Activated CD8-positive, alpha-beta T cell treated with anti-CD3 and anti-CD28 coated beads, Interleukin-2, amount 10 ng/mL, durations not matched to agents 7 days and 5 days (primary cell): Measurements from ENCODE around the gene SH3RF3. TPM values are rescaled to one million over a fixed set of nuclear protein-coding genes. Genes with fewer than 3 reads are reported as not detected.
"Not testable (repeated sequence)": the region's sequence is repeated elsewhere in the genome, so short reads cannot be mapped to it uniquely, and the experiment has no call there.

Experiments
- ATAC-seq: fragments of 150-1000 bp; cut with Tn5 transposase; one replicate; pipeline ENCODE4 v1.10.0; 2021; ENCODE audit warnings: moderate library complexity
- CTCF ChIA-PET: fragments of 350-600 bp; sonication (Branson Sonifier 250); formaldehyde crosslinking; loops from one replicate; lab custom pipeline; 2021; ENCODE audit warnings: antibody characterized with exemption; lab: Charles Lee
- POLR2A ChIA-PET: fragments of 350-600 bp; sonication (Branson Sonifier 250); formaldehyde crosslinking; loops from one replicate; lab custom pipeline; 2021; ENCODE audit warnings: antibody characterized with exemption; lab: Charles Lee
- DNase-seq: peaks from one replicate; pipeline ENCODE4 v3.0.0-alpha.2; 2020
- H3K27ac Mint-ChIP-seq: one replicate; pipeline ENCODE4 v1.8.0; 2021; ENCODE audit warnings: mild to moderate bottlenecking, mixed read lengths
- H3K27me3 Mint-ChIP-seq: one replicate; pipeline ENCODE4 v1.8.0; 2021; ENCODE audit warnings: low read depth, mixed read lengths
- H3K36me3 Mint-ChIP-seq: one replicate; pipeline ENCODE4 v1.8.0; 2021; ENCODE audit warnings: low read depth, mixed read lengths
- H3K4me1 Mint-ChIP-seq: one replicate; pipeline ENCODE4 v1.8.0; 2021; ENCODE audit warnings: low read depth, mixed read lengths
- H3K4me3 Mint-ChIP-seq: one replicate; pipeline ENCODE4 v1.8.0; 2021; ENCODE audit warnings: mild to moderate bottlenecking, mixed read lengths
- H3K9me3 Mint-ChIP-seq: one replicate; pipeline ENCODE4 v1.8.0; 2022; ENCODE audit warnings: mixed read lengths; ENCODE audit not compliant: insufficient read depth
- total RNA-seq, 2 experiments: library from RNA; stranded (reverse); gene quantifications; one replicate each; pipeline ENCODE4 v1.2.3, GENCODE V29; 2021

SH3RF3 gene
- total RNA-seq, 2 experiments from 2014 or later: 0.10 TPM; not detected in 1

DNA sequence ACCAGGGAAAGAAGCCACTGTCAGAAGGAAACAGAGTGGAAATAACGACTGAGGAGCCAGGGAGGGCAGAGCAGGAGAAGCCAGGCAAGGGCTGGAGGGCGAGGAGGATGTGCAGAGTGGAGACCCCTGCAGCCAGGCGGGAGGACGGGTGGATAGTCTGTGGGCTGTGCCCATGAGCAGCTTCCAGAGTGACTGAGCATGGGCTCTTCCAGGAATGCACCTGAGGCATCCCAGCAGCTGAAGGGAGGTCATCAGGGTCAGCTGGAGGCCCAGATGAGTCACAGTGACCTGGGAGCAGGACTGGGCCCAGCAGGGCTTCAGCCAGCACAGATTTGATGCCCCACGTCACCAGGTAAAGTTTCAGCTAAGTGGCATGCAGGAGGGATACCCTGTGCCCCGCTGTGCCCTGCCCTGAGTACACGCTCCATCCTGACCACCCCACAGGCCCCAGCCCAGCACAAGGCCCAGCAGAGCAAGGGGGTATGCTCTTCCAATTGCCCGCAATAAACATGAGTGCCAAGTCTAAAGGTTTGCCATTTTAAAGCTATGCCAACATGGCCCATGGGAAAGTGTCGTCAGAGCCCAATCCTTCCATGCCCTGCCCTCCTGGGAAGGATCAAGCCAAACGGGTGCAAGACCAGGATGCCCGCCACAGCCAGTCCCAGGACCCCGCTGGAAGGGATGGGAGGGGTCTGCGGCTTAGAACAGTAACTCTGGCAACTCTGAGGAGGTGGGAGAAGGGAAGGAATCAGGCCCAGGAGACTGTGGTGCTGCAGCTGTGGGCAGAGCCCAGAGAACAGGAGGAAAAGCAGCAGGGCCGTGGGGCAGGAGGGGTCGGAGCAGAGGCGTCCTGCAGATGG is 399.1 kb downstream of the SH3RF3 start:
- POLR2A ChIA-PET: interaction anchor here (0.6 kb wide), 1 partner anchor 167 kb away, joined by 3 read pairs; no protein-coding TSS in a partner anchor

DNA sequence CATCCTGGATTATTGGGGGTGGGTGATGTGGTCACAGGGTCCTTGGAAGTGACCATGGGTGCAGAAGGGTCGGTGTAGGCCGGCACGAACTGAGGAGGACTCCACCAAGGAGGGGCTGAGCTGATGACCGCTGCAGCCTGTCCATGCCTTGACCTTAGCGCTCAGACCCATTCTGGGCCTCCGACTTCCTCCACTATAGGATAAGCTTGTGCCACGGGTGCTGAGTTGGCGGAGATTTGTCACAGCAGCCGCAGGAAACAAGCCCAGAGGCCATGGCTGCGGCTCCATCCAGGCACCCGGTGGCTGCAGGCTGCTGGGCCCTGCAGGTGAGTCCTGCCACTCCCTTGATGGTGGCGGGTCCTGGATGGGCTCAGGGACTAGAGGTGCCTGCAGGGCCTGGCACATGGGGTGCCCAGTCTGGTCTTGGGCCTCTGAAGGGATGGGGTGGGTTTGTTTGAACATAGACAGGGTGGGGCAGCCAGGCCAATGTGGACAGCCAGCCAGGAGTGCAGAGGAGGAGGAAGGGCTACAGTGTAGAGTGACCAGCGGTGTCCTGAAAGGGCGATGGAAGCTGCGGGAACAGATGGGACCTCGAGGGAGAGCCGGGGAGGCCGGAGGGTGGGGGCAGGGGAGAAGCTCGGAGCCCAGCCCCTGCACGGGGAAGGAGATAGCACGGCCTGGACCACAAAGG is 400.0 kb downstream of the SH3RF3 start:
- no peaks in the 10 kb centered on the region for H3K36me3 Mint-ChIP-seq
- H3K4me1 Mint-ChIP-seq: no peaks in the 10 kb centered on the region
- no peak for DNase-seq
- H3K4me3 Mint-ChIP-seq: no peak overlapping the region
- ATAC-seq: no peak
- ChIA-PET POLR2A (no interaction called here), CTCF (no interaction called here)
- H3K9me3 Mint-ChIP-seq: no peaks in the 10 kb centered on the region
- H3K27ac Mint-ChIP-seq: no peak overlapping the region
- peaks cover 6% of the 10 kb centered on the region for H3K27me3 Mint-ChIP-seq

More for the DNA sequence above, 399.1 kb downstream of the SH3RF3 start:
- Mint-ChIP-seq H3K36me3 (no peaks in the 10 kb centered on the region), H3K27me3 (peaks cover 6% of the 10 kb centered on the region), H3K4me3 (no peak overlapping the region), H3K27ac (no peak overlapping the region), H3K9me3 (no peaks in the 10 kb centered on the region), H3K4me1 (no peaks in the 10 kb centered on the region)
- DNase-seq: no peak
- CTCF ChIA-PET: no interaction called here
- ATAC-seq: no peak

DNA sequence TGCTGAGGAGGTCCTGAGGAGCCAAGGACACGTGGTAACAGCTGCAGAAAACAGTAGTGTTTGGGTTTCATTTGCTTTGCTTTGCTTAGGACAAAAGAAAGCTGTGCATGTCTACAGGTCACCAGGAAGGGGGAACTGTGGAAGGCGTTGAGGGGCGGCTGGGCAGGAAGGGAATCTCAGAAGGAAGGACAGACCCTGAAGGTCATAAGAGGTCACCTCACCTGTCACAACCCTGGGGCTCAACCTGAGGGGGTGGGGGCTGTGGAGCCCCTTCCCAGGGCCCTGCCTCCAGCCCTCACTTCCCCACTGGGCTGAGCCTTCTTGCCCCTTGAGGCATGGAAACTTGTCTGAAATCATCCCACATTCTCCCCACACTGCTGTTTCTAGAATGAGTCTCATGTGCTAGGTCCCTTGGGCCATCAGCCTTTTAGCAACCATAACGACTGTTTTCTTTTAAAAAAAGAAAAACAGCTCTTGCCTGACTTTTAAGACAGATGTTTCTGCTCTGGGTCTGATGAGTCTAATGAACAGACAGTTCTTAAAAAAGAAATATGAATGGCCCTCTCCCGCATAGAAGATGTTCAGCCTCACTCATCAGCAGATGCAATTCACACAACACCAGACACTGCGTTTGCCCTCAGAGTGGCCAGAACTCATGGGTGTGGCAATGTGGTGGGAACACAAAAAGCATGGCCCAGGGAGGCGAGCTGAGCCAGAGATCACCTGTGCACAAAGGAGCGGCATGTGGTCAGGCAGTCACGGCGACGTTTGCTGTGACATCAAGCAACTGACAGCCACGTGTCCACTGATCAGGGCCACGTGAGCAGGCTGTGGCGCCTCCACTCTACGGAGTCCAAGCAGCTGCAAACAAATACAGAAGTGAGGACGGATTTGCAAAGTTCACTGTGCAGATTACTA is 400.8 kb downstream of the SH3RF3 start:
- no peak for ATAC-seq
- H3K27ac Mint-ChIP-seq: no peak overlapping the region
- H3K4me3 Mint-ChIP-seq: no peak overlapping the region
- no peaks in the 10 kb centered on the region for H3K9me3 Mint-ChIP-seq
- ChIA-PET POLR2A (no interaction called here), CTCF (interaction anchor here (1.5 kb wide), 1 partner anchor 16 kb away, joined by 5 read pairs; no protein-coding TSS in a partner anchor)
- H3K4me1 Mint-ChIP-seq: no peaks in the 10 kb centered on the region
- peaks cover 6% of the 10 kb centered on the region for H3K27me3 Mint-ChIP-seq
- DNase-seq: no peak
- no peaks in the 10 kb centered on the region for H3K36me3 Mint-ChIP-seq

DNA sequence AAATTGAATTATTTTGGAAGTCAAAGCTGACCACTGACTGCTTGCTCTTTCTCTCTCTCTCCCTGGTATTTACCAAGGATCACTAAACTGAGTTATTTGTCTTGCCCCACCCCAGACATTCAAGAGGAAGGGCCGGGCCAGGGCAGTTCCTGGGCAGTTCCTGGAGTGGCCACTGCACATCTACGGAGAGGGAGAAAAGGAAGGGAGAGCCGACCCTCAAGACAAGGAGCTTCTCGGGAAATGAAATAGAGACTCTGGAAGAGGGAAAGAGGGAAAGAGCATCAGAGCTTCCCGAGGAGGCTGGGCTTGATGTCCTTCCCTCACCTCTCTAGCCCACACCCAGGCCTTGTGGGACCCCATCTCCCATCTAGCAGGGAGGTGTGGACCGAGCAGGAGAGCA is 401.7 kb downstream of the SH3RF3 start:
- H3K27ac Mint-ChIP-seq: no peak overlapping the region
- DNase-seq (no peak), ATAC-seq (no peak)
- ChIA-PET CTCF (interaction anchor here (1.5 to 2.2 kb wide), 2 partner anchors 15 to 21 kb away, joined by 5 read pairs; no protein-coding TSS in a partner anchor), POLR2A (no interaction called here)
- no peaks in the 10 kb centered on the region for H3K9me3 Mint-ChIP-seq
- peaks cover 10% of the 10 kb centered on the region for H3K27me3 Mint-ChIP-seq
- no peaks in the 10 kb centered on the region for H3K36me3 Mint-ChIP-seq
- no peaks in the 10 kb centered on the region for H3K4me1 Mint-ChIP-seq
- no peak overlapping the region for H3K4me3 Mint-ChIP-seq

DNA sequence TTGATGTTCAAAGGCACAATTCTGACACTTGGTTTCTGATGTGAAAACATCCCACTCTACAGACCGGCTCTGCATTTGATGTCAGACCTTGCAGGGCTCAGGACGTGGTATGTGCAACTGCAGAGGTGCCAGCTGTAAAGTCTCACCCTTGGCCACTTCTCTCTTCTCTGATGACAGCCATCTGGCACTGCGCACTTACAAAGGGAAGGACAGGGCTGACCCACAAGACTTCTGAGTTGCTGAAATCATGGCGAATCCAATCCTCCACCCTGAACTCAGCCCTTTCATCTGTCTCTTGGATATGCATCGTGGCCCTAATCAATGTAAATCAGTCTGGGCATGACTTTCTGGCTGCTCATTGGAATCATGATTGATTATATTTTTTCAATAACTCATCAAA is 402.2 kb downstream of the SH3RF3 start:
- ChIA-PET POLR2A (no interaction called here), CTCF (interaction anchor here (2.2 kb wide), 1 partner anchor 21 kb away, joined by 5 read pairs; no protein-coding TSS in a partner anchor)
- H3K27me3 Mint-ChIP-seq: peaks cover 10% of the 10 kb centered on the region
- H3K4me1 Mint-ChIP-seq: no peaks in the 10 kb centered on the region
- no peaks in the 10 kb centered on the region for H3K9me3 Mint-ChIP-seq
- no peak overlapping the region for H3K27ac Mint-ChIP-seq
- DNase-seq (no peak), ATAC-seq (no peak)
- no peaks in the 10 kb centered on the region for H3K36me3 Mint-ChIP-seq
- no peak overlapping the region for H3K4me3 Mint-ChIP-seq

DNA sequence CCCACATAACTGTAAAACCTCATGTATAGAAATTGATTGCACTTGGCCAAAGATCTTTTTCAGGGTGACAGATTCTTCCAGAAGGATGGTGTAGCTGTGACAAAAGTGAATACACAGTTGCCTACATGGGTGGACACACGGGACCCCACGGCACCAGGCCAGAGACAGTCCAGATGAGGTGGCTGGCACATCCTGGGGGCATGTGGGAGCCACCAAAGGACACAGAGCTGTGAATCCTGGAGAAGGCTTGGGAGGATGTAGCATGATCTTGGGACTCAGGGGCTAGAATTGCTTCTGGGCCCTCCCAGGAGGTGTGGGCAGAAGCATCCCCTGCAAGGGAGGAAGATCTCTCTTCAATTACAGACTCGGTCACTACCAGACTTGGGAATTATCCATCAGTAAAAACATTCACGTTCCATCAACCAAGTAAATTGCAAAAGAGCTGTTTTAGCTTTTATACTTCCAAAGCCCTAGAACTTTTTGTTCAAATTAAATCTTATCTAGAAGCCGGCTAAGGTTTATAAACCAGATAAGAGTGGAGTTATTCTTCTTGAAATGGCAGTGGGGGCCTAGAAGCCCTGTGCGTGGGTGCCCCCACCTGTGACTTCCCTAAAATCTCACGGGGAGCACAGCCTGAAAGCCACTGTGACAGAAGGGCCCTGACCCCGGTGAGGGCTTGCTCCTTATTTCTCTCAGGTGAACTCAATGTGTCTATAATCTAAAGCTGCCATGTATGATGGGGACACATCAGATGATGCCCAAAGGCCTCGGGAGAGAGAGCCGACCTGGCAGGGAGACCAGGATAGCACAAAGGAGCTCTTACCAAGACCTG is 403.1 kb downstream of the SH3RF3 start:
- H3K27me3 Mint-ChIP-seq: peaks cover 17% of the 10 kb centered on the region
- CTCF ChIA-PET: interaction anchor here (2.2 to 5.4 kb wide), 2 partner anchors 14 to 22 kb away, joined by 5 to 23 read pairs; no protein-coding TSS in a partner anchor
- H3K27ac Mint-ChIP-seq: no peak overlapping the region
- H3K36me3 Mint-ChIP-seq: no peaks in the 10 kb centered on the region
- H3K4me1 Mint-ChIP-seq: no peaks in the 10 kb centered on the region
- no peaks in the 10 kb centered on the region for H3K9me3 Mint-ChIP-seq
- DNase-seq (no peak), ATAC-seq (no peak)
- H3K4me3 Mint-ChIP-seq: no peak overlapping the region
- POLR2A ChIA-PET: no interaction called here

DNA sequence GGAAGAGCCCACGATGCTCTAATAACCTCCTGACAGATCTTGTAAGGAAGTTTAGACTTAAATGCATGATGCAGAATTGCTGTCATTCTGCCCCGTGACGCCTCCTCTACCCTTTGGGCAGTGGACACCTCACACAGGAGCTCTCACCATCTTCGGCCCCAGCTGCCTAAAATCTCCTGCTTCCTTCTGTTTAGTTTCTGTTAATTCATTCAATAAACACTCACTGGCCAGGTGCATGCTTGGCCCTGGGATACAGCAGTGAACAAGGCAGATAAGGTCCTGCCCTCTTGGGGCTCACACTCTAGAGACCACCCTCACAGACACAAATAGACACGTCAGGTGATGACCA is 403.7 kb downstream of the SH3RF3 start:
- H3K27ac Mint-ChIP-seq: no peak overlapping the region
- DNase-seq: no peak
- CTCF ChIA-PET: interaction anchor here (2.2 to 5.4 kb wide), 2 partner anchors 13 to 23 kb away, joined by 5 to 23 read pairs; no protein-coding TSS in a partner anchor
- H3K4me3 Mint-ChIP-seq: no peak overlapping the region
- H3K36me3 Mint-ChIP-seq: no peaks in the 10 kb centered on the region
- no peak for ATAC-seq
- POLR2A ChIA-PET: no interaction called here
- H3K9me3 Mint-ChIP-seq: no peaks in the 10 kb centered on the region
- H3K27me3 Mint-ChIP-seq: peaks cover 17% of the 10 kb centered on the region
- H3K4me1 Mint-ChIP-seq: no peaks in the 10 kb centered on the region

DNA sequence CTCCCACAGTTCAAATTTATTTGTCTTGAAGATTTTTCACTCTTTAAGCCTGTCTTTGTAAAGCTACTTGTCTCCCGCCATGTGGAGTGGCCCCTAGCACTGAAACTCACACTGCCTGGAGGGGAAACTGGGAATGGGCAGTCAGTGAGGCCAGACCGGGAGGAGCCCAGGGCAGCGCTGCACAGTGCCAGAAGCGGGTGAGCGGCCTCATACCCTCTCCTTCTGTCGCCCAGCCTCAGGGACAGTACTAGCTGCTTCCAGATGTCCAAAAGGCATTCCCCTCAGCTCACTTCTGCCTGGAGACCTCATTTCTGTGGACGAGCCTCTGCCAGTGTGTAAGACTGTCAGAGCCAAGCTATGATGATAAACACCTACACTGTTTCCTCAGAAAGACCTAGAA is 404.8 kb downstream of the SH3RF3 start:
- H3K4me3 Mint-ChIP-seq: no peak overlapping the region
- H3K9me3 Mint-ChIP-seq: no peaks in the 10 kb centered on the region
- H3K27me3 Mint-ChIP-seq: peaks cover 17% of the 10 kb centered on the region
- DNase-seq (no peak), ATAC-seq (no peak)
- ChIA-PET CTCF (interaction anchor here (5.4 kb wide), 1 partner anchor 12 kb away, joined by 23 read pairs; no protein-coding TSS in a partner anchor), POLR2A (no interaction called here)
- no peaks in the 10 kb centered on the region for H3K4me1 Mint-ChIP-seq
- H3K36me3 Mint-ChIP-seq: no peaks in the 10 kb centered on the region
- H3K27ac Mint-ChIP-seq: no peak overlapping the region

DNA sequence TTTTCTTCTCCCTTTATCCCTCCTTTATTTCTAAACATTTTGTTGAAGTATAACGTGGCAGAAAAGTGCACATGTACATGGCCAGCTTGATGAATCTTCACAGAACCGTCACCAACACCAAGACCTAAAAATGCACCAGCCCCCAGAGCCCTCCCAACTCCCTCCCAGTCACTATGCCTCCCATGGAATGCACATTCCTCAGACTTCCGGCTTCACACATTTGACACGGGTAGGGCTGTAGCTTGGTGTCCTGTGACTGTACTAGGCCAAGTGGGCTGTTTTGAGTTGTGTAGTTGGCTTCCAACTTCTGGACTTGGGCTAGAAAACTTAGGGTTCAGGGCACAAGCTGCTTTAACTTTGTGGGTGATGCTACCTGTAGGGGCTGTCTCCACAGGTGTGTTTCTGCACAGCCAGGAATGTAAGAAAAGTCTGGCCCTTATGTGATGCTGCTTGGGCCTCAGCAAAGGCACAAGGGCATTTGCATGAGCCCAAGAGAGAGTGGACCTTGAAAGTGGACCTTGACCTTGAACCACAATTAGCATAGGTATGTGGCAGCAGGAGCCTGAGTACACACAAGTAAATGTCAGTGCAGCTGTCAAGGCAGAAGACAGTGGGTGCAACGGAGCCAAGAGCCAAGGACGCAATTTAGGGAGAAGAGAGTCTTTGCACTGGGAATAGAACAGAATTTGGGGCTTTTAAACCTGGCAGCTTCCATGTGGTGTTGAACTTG is 406.4 kb downstream of the SH3RF3 start:
- no peak for DNase-seq
- H3K4me3 Mint-ChIP-seq: no peak overlapping the region
- no peak for ATAC-seq
- H3K4me1 Mint-ChIP-seq: no peaks in the 10 kb centered on the region
- H3K36me3 Mint-ChIP-seq: no peaks in the 10 kb centered on the region
- CTCF ChIA-PET: interaction anchor here (1.2 to 5.4 kb wide), 2 partner anchors 9 to 11 kb away, joined by 3 to 23 read pairs; no protein-coding TSS in a partner anchor
- no peaks in the 10 kb centered on the region for H3K9me3 Mint-ChIP-seq
- peaks cover 17% of the 10 kb centered on the region for H3K27me3 Mint-ChIP-seq
- POLR2A ChIA-PET: no interaction called here
- H3K27ac Mint-ChIP-seq: no peak overlapping the region

DNA sequence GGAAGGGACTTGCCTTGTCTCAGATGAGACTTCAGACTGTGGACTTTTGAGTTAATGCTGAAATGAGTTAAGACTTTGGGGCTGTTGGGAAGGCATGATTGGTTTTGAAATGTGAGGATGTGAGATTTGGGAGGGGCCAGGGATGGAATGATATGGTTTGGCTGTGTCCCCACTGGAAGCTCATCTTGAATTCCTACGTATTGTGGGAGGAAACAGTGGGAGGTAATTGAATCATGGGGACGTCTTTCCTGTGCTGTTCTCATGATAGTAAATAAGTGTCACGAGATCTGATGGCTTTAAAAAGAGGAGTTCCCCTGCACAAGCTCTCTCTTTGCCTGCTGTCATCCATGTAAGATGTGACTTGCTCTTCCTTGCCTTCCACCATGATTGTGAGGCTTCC is 407.6 kb downstream of the SH3RF3 start:
- DNase-seq, H3K4me1 Mint-ChIP-seq, ATAC-seq, POLR2A ChIA-PET, H3K9me3 Mint-ChIP-seq, H3K36me3 Mint-ChIP-seq, H3K4me3 Mint-ChIP-seq, H3K27ac Mint-ChIP-seq: not testable (repeated sequence)
- CTCF ChIA-PET: interaction anchor here (1.2 to 5.4 kb wide), 2 partner anchors 8 to 9 kb away, joined by 3 to 23 read pairs; no protein-coding TSS in a partner anchor
- peaks cover 17% of the 10 kb centered on the region for H3K27me3 Mint-ChIP-seq
